EH (cell line): ENCODE data around the gene CCRL2.
"Not testable (repeated sequence)": the region's sequence is repeated elsewhere in the genome, so short reads cannot be mapped to it uniquely, and the experiment has no call there.

Source experiments
- DNase-seq: peaks from one replicate; pipeline ENCODE4 v3.0.0-alpha.2; 2015; ENCODE audit warnings: low read depth

The CCRL2 gene

DNA sequence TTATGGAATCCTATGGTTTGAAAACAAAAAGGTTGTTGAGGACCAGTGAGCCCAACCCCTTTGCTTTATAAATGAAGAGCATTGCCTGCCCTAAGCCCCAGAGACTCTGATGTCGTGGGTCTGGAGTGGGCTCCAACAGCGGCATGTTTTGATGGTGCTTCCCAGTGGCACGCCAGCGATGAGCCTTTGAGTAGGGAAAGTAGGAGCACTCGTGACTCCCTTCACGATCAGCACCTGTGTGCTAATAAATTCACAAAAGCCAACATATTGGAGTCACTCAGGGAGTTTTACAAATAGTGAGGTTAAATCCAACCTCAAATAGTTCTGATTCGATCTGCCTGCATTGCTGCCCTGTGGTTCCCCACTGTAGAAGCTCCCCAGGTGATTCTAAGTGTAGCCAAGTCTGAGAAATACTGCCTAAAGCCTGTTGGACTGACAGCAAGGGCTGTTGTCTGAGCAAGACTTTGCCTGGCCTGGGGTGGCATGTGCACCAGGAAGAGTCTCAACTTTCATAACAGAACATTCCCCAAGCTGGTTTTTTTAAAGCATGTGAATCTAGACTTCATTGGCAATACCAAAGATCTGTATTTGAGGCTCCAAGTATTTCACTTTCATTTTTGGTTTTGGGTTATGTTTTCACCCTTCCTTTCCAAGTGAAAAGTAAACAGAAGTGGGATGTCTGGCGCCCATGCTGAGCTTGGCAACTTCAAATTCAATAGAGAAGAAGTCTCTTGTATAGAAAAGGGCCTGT lies 26.4 kb upstream of the CCRL2 start:
- DNase-seq, result no peak

DNA sequence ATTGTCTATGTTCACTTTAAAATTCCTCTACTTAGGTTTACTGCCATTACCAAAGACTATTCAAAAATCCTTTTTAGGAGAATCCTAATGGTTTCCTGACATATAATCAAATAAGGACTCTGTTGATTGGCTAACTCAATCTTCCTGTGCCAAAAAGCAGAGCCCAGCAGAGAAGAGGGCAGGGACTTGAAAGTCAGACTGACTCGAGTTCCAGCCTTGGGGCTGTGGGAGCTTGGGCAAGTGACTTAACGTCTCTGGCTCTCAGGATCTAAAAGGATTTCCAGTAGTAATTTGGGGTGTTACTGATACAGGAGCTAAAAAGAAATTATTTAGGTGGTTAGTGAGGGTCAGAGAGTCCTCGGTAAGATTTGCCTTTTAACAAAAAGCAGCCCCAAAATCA lies 25.4 kb upstream of the CCRL2 start:
- no peak for DNase-seq

DNA sequence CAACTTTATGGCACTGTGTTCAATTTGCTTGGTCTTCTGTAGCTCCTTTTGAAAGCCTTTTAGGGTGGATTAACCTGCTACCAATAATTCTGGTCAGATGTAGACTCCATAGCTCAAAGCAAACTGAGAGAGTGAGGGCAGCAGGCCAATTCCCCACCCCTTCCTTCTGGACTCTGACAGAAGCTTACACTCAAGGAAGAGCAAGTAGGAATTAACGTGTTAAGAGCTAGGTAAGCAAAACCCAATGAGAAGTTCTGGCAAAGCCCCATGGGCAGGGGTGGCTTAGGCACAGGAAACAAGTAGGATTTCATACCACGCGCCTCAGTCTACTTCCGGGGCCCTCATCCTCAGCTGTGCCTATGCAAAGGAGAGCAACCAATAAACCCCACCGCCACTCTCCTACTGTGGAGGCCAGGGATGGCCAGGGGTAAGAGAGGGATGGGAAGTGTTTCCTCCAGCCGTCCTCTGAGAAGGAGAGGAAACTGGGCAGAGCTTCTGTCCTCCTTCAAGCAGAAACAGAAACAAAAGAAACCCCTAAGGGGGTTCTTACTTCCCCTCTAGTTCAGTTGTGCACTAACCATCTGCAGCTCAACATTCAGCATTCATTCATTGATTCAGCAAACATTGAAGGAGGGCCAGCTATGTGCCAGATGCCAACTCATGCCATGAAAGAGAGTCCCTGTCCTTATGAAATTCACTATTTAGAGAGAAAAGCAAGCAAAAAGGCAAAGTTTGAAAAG lies 23.7 kb upstream of the CCRL2 start:
- no peak for DNase-seq

DNA sequence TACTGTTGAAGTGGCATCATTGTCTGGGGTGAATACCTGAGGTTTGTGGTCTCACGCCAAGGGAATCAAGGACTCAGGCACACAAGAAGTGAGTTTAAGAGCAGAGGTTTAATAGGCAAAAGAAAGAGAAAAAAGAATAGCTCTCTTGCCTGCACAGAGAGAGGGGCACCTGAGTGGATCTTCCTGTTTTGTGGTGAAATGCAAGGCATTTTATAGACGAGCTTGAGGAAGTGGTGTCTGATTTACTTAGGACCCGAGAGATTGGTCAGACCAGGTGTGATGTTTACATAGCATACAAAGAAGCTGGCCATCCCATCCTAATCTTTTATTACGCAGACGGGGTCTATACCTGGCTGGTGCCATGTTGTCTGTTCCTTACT lies 23.1 kb upstream of the CCRL2 start:
- no peak for DNase-seq

DNA sequence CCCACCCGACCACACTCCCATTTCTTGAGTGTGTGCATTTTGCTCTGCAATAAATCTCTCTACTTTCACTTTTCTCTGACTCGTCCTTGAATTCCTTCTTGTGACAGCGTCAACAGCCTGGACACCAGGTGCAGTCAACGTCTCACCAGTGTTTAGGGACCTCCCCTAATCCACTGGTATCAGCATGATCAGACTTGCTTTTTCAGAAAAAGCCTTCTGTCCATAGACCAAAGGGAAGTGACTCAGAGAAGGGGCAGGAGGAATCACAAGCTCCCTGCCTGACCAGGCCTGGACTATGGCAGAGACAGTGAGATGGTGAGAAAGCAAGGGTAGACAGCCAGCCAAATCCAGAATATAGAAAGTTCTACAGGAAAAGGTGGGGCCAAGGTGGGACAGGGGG lies 20.9 kb upstream of the CCRL2 start:
- DNase-seq, result peak; percentile 32

DNA sequence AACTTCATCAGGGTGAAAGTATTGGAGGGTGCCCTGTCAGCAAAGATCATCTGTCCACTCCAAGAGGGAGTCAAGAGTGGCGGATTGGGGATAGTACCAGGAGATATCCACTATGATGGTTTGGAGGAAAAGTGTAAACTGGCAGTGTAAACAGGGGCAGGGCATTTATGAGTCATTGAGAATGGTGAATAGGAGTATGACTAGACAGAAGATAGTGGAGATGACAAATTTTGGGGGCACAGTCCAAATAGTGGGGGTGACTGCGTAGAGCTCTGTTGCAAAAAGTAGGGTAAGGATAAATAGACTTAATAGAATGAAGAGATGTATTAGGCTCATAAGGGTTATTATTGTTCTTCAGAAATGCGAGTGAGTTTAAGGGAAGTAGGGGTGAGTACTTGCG lies 18.2 kb upstream of the CCRL2 start:
- not testable (repeated sequence) for DNase-seq

DNA sequence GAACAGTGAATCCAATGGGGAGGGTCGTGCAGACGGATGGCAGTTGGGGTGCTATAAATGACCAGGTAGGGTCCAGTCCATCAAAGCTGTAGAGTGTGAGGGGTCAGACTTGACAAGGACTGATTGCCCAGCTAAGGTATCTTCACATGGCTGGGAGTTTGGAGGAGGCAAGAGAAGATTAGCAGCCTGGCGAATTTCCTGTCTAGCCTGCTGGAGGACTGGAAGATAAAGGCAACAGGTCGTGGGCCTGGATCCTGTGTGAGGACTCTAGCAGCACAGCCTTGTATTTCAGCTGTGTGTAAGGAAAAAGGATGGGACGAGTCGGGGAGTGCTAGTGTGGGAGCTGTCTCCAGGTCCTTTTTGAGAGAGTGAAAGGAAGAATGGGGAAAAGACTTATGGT lies 17.8 kb upstream of the CCRL2 start:
- no peak for DNase-seq

DNA sequence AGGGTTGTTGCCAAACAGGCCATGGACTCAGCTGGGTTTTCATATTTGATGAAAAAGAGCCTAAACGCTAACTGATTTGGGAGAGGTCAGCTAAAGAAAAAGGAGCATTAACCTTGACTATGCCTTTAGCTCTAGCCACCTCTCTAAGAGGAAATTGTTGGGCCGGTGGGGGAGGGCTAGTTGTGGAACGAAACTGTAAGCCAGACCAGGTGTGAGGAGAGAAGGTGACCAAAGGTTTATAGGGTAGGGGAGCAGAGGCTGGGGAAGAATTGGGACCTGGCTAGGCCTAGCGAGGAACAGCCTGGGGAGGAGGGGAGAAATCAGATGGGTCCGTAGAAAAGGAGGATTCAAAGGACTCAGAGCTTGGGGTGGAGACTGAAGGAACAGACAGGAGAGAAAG lies 15.5 kb upstream of the CCRL2 start:
- DNase-seq, result not testable (repeated sequence)

DNA sequence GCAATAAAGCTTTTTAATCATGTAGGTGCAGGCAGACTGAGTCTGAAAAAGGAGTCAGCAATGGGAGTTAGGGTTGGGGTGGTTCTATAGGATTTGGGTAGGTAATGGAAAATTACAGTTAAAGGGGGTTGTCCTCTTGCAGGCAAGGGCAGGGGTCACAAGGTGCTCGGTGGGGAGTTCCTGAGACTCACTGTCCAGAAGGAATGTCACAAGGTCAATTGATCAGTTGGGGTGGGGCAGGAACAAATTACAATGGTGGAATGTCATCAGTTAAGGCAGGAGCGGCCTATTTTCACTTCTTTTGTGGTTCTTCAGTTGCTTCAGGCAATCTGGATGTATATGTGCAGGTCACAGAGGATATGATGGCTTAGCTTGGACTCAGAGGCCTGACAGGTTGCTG lies 14.0 kb upstream of the CCRL2 start:
- no peak for DNase-seq

DNA sequence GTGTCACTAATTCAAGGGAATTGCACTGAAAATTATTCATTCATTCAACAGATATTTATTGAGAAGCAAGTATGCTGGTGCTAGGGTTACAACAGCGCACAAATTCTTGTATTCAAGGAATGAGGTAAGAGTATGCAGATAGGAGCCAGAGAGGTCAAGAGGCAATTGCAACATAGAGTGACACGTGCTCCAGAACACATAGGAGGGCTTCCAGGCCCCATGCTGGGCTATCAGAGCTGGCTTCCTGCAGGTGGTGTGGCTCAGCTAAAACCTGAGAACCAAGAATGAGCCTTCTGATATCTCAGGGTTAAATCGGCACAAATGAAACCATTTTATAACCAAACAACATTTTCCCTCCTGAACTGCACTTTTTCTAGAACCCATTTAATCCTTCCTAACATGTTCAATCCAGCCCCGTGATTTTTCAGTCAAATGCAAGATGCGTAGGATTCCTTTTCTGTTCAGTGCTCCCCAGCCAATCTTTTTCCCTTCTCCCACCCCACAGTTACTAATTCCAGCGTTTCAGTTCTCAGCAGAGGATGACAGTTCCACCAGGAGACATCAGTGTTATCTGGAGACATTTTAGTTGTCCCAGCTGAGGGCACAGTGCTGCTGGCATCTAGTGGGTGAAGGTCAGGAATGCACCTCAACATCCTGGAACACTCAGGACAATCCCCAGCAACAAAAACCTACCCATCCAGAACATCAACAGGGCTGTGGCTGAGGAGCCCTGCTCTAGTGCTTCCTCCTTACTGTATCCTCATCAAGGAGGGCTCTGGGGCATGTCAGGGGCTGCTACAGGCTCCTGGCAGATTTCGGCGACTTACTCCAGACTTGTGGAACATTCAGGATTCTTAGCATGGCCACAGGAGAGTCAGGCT lies 13.3 kb upstream of the CCRL2 start:
- no peak for DNase-seq

DNA sequence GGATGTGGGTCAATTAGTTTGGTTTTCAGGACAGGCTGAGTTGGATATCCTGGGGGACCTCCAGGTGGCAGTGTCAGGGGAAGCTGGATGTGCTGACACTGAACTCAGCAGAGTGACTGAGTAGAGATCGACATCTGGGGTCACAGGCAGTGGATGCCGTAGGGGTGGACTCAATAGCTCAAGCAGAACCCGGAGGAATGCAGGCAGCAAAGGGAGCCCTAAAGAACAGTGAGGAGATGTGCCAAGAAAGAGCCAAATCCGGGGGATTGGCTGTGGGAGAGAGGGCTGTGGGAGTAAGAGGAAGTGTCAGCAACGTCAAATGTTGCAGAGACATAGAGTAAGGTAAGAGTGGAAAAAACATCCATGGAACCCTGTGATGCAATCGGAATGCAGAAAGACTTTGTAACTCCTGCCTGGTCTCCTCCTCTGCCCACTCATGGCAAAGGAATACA lies 11.8 kb upstream of the CCRL2 start:
- no peak for DNase-seq

DNA sequence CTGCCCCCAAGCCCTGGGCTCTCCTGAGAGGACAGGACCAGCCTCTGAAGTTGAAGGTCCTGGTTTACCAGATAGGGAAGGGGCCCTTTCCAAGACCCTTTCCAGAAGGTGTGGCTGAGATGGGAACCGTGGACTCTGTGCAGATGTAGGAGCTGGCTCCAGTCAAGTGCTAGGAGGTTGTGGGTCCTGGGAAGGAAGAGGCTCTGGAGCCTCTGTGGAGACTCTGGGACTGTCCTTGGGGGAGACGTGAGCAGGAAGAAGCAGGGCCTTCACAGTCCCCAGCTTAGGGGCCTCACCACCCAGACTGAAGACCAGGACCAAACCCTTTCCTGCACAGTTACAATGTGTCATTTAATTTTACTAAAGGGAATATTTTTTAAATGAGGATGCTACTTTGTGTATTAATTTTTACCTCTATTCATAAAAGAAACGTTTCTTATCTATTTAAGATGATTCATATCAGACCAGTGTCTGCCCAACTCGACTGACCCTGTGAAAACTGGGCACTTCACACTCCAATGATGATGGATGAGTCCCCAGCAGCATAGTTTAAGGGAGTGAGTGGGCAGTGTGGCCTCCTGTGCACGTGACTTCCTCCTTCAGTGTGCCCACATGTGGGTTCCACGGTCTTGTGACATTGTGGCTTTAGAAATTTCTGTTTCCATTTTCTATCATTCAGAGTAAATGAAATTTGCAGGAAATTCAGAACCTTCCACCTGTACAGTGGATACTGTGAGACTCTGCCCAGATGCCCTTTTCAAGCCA lies 11.1 kb upstream of the CCRL2 start:
- no peak for DNase-seq

DNA sequence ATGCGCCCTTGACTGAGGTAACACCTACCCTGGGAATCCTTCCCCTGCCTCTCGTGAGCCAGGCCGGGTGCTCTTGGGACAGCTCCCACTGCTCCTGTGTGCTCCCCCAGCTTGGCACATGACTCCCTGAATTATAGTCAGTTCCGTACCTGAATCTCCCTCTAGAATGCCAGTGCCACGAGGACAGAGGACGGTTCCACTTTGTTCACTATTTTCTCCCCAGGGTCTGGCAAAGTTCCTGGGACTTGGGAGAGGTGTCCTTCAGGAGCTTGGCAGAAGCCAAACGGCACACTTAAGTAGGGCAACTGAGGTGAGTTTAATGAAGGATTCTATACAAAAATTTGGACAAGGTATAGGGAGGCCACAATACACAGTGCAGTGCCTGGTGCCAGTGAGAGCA lies 9.9 kb upstream of the CCRL2 start:
- DNase-seq, result no peak

DNA sequence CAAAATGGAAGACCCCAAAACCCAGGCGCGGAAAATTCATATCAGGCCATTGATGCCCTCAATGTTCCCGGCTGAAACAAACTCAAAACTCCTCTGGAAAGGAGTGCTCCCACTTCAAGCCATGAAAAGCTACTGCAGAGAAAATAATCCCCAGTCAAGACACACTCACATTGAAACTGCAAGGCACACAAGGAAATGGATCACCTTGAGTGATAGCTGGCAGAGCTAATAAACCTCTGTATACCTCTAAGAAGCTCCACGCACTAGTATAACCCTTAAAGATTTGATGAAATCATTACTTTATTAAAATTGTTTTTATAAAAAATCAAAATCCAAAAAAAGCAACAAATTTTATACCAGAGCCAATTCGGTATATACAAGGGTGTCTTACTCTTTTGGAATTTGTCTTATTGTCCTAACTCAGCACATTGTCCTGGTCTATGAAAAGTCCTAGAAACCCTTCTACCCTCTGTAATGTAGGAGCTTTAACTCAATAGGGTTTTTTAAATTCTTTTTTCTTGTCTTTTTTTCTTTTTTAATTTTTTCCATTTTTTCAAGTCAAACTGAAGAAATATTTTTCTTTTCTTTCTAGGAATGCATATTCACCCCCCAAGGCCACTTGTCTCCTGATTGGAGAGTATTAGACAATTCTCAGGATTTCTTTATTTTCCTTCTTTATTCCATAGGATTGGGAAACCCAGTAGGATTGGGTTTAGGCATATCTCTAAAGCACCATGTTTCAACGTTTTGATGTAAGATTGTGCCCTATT lies 8.7 kb upstream of the CCRL2 start:
- no peak for DNase-seq

DNA sequence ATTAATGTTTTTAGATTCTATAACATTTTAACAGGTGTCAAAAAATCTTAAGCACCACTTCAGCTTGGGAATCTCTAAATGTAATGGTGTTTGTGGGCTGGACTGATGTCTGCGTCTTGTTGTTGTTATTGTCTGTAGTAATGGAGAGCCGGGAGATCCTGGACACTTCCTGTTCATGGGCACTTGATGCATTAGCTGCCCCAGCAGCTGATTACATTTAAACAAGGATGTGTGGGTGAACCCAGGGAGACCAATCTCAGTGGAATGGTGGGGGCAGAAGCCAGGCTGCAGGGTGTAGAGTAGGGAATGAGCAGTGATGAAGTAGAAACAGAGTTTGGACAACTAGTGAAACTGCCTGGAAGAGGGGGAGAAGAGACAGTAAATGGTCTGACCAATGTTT lies 8.0 kb upstream of the CCRL2 start:
- no peak for DNase-seq

DNA sequence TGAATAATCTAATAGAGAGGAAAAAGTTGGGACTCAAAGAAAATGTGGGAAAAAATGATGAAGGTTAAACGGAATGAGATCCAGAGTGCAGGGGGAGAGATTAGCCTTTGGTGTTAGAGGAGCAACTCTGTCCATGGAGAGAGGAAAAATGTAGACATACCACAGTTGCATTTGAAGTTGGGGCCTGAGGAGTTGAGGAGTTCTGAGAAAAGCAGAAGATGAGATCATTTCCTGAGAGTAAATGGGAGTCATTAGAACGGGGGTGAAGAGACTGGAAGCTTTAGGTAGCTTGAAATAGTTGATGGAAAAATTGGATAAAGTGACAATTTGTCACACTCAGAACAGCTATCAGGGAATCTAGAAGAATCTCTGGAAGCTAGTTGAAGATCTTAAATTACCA lies 7.5 kb upstream of the CCRL2 start:
- DNase-seq, result no peak

DNA sequence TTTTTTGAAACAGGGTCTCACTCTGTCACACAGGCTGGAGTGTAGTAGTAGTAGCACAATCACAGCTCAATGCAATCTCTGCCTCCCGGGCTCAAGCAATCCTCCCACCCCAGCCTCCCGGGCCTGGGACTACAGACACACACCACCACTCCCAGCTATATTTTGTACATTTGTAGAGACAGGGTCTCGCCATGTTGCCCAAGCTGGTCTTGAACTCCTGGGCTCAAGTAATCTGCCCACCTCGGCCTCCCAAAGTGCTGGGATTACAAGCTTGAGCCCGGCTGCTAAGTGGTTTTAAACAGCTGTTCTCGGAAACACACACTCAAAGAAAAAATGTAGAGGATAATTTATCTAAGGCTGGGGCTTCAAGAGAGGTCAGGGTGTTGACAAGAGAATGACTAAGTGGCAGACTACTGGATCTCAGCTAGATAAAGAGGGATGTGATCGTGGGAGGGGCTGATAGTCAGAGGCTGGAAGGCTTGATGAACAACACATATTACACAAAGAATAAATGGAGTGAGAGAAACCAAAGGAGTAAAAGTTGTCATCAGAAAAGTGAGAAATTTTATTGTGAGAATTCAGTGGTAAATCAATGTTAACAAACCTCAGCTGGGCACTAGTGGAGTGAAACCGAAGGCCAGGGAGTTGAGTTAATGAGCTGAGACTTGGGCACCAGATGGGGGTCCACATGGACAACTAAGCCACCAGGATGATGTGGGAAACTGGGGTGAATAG lies 6.9 kb upstream of the CCRL2 start:
- peak; percentile 48 for DNase-seq

DNA sequence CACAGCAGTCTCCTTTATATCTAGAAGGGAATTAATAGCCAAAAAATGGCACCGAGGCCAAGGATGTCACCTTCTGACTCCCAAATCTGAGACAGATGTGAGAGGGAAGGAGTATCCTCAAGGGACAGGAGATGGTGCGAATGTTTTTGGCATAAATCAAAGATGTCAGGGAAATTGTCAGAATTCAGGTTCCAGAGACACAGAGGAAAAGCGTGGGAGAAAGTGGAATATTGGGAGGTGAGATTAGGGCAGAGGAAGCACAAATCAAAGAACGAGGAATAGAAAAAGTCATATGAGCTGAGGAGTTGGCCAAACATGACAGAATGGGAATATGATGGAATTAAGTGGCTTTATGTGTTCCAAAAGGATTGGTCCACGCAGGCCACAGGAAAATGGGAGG lies 6.2 kb upstream of the CCRL2 start:
- DNase-seq, result no peak

DNA sequence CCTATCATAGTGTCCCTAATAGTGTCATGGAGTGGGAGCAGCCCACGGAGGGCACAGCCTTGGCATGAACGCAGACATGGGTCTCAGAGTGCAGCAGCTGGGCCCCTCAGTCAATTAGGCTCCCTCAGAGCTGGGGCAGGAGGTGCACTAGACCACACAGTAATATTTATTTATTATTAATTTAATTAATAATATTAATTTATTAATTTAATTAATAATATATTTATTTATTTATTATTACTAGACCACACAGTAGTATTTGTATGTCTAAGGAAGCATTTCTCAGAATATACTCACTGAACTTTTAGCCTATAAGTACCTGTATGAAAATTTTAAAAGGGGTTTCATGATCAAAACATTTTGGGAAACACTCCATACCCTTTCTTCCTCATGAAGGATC lies 5.5 kb upstream of the CCRL2 start:
- no peak for DNase-seq

DNA sequence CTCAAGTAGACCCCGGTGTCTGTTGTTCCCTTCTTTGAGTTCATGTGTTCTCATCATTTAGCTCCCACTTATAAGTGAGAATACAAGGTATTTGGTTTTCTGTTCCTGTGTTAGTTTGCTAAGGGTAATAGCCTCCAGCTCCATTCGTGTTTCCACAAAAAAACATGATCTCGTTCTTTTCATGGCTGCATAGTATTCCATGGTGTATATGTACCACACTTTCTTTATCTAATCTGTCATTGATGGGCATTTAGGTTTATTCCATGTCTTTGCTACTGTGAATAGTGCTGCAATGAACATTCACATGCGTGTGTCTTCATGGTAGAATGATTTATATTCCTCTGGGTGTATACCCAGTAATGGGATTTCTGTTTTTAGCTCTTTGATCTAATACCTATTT lies 4.2 kb upstream of the CCRL2 start:
- not testable (repeated sequence) for DNase-seq
